WTC11 (cell line): ENCODE results near the gene SCN8A.

Experiments used
- CBFB ChIP-seq: sonication (generic); formaldehyde crosslinking; IDR thresholded peaks from 2 replicates; pipeline ENCODE4 v1.8.1; 2022; ENCODE audit warnings: mild to moderate bottlenecking, low read depth, missing genetic modification reagents
- NFE2L1 ChIP-seq: sonication (generic); formaldehyde crosslinking; IDR thresholded peaks from 2 replicates; pipeline ENCODE4 v1.8.1; 2023; ENCODE audit warnings: missing genetic modification reagents
- TF ChIP-seq, protein P1 (sequence below): fragments of 200-600 bp; IDR thresholded peaks from 2 replicates; pipeline ENCODE4 v1.8.0; 2022; ENCODE audit warnings: antibody characterized with exemption
- TF ChIP-seq, protein P2 (sequence below): sonication (generic); formaldehyde crosslinking; conservative IDR thresholded peaks from 2 replicates; pipeline ENCODE4 v1.8.1; 2022; ENCODE audit warnings: mild to moderate bottlenecking, missing genetic modification reagents
- TF ChIP-seq, protein P3 (sequence below): sonication (generic); formaldehyde crosslinking; IDR thresholded peaks from 2 replicates; pipeline ENCODE4 v1.8.1; 2022; ENCODE audit warnings: low read depth, missing genetic modification reagents, borderline replicate concordance
- TF ChIP-seq, protein P4 (sequence below): sonication (generic); formaldehyde crosslinking; IDR thresholded peaks from 2 replicates; pipeline ENCODE4 v1.8.0; 2022; ENCODE audit warnings: mild to moderate bottlenecking, missing genetic modification reagents
- TF ChIP-seq, protein P5 (sequence below): sonication (generic); formaldehyde crosslinking; conservative IDR thresholded peaks from 2 replicates; pipeline ENCODE4 v1.8.1; 2023; ENCODE audit warnings: mild to moderate bottlenecking, low read depth, missing genetic modification reagents, moderate library complexity

DNA sequence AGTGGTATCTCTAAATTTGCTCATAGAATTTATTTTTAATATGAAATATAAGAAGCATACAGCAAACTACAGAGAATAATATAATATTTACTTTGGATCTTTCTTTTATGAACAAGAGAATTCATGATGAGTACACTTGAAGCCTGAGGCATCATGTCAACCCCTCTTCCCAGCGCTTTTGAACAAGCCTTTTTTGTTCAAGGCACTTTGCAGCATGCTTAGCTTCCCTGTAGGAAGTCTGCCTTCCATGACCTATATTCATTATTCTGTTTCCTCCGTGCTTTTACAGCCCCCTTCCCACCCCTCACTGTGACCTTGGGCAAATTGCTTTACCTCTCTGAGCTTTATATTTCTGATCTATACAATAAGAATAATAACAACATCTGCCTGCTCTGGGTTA, 41.6 kb downstream of the SCN8A start:
- TF ChIP-seq, protein P1, sequence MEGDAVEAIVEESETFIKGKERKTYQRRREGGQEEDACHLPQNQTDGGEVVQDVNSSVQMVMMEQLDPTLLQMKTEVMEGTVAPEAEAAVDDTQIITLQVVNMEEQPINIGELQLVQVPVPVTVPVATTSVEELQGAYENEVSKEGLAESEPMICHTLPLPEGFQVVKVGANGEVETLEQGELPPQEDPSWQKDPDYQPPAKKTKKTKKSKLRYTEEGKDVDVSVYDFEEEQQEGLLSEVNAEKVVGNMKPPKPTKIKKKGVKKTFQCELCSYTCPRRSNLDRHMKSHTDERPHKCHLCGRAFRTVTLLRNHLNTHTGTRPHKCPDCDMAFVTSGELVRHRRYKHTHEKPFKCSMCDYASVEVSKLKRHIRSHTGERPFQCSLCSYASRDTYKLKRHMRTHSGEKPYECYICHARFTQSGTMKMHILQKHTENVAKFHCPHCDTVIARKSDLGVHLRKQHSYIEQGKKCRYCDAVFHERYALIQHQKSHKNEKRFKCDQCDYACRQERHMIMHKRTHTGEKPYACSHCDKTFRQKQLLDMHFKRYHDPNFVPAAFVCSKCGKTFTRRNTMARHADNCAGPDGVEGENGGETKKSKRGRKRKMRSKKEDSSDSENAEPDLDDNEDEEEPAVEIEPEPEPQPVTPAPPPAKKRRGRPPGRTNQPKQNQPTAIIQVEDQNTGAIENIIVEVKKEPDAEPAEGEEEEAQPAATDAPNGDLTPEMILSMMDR, result no peak
- TF ChIP-seq CBFB, result no peak
- no peak for TF ChIP-seq NFE2L1 (CRISPR knock-in tag)
- TF ChIP-seq, protein P2, sequence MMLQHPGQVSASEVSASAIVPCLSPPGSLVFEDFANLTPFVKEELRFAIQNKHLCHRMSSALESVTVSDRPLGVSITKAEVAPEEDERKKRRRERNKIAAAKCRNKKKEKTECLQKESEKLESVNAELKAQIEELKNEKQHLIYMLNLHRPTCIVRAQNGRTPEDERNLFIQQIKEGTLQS (CRISPR knock-in tag), result no peak
- TF ChIP-seq, protein P3, sequence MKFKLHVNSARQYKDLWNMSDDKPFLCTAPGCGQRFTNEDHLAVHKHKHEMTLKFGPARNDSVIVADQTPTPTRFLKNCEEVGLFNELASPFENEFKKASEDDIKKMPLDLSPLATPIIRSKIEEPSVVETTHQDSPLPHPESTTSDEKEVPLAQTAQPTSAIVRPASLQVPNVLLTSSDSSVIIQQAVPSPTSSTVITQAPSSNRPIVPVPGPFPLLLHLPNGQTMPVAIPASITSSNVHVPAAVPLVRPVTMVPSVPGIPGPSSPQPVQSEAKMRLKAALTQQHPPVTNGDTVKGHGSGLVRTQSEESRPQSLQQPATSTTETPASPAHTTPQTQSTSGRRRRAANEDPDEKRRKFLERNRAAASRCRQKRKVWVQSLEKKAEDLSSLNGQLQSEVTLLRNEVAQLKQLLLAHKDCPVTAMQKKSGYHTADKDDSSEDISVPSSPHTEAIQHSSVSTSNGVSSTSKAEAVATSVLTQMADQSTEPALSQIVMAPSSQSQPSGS (CRISPR knock-in tag), result no peak
- TF ChIP-seq, protein P4, sequence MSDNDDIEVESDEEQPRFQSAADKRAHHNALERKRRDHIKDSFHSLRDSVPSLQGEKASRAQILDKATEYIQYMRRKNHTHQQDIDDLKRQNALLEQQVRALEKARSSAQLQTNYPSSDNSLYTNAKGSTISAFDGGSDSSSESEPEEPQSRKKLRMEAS, result no peak
- TF ChIP-seq, protein P5, sequence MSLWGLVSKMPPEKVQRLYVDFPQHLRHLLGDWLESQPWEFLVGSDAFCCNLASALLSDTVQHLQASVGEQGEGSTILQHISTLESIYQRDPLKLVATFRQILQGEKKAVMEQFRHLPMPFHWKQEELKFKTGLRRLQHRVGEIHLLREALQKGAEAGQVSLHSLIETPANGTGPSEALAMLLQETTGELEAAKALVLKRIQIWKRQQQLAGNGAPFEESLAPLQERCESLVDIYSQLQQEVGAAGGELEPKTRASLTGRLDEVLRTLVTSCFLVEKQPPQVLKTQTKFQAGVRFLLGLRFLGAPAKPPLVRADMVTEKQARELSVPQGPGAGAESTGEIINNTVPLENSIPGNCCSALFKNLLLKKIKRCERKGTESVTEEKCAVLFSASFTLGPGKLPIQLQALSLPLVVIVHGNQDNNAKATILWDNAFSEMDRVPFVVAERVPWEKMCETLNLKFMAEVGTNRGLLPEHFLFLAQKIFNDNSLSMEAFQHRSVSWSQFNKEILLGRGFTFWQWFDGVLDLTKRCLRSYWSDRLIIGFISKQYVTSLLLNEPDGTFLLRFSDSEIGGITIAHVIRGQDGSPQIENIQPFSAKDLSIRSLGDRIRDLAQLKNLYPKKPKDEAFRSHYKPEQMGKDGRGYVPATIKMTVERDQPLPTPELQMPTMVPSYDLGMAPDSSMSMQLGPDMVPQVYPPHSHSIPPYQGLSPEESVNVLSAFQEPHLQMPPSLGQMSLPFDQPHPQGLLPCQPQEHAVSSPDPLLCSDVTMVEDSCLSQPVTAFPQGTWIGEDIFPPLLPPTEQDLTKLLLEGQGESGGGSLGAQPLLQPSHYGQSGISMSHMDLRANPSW (CRISPR knock-in tag), result no peak
